ENCODE data around the gene DUOX2.
"Not testable (repeated sequence)": the region's sequence is repeated elsewhere in the genome, so short reads cannot be mapped to it uniquely, and the experiment has no call there.

Gene DUOX2

DNA sequence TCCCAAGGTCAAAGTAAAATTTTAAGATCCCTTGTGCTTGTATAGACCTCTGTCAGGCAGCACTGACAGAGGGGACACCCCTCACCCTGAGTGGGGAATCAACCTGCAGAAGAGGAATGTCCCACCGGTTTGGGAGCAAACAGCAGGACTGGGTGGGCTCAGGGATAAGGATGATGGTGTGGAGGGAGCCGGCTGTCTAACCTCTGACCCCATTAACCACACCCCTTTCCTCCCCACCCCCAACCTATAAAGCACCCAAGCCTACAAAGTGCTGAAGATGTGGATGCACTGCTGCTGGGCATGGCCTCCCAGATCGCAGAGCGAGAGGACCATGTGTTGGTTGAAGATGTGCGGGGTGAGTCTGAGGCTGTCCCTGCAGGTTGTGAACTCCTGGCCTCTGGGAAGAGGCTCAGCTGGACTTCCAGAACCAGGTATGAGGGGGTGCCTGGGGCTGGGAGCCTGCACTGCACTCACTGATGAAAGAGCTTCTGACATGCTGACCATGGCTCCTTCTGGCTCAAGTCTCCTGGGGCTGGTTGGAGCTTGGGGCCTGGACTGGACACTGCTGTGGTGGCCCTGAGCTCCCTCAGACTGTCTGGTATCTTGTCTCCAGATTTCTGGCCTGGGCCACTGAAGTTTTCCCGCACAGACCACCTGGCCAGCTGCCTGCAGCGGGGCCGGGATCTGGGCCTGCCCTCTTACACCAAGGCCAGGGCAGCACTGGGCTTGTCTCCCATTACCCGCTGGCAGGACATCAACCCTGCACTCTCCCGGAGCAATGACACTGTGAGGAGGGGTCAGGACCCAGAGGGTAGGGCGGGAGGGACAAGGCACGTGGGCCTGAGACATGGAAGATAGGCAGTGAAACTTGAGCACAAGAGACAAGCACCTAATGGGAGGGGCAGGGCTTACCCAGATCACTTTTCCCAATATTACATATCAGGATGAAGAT is 25.1 kb upstream of the DUOX2 start:
- no peak for DNase-seq

DNA sequence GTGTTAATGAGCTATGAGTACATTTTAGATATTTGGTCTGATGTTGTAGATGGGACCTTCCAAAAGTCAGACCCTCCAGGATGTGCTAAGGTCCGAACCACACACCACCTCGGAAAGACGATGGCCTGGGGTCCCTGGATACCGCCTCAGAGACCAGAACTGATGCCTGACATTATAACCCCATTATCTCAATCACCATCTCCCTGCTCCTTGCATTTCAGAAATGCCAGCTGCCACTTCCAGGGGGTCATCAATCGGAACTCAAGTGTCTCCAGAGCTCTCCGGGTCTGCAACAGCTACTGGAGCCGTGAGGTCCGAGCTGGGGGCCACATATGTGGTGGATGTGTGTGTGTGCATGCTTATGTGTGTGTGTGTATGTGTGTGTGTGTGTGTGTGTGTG is 23.7 kb upstream of the DUOX2 start:
- DNase-seq: no peak

GRCh38 chr15:45136378-45136764 is 22.4 kb upstream of the DUOX2 start:
- no peak for DNase-seq

- not testable (repeated sequence) for DNase-seq
Measured at GRCh38 chr15:45135705-45136377, 21.9 kb upstream of the DUOX2 start.

GRCh38 chr15:45134682-45135604 is 21.0 kb upstream of the DUOX2 start:
- no peak for DNase-seq

DNA sequence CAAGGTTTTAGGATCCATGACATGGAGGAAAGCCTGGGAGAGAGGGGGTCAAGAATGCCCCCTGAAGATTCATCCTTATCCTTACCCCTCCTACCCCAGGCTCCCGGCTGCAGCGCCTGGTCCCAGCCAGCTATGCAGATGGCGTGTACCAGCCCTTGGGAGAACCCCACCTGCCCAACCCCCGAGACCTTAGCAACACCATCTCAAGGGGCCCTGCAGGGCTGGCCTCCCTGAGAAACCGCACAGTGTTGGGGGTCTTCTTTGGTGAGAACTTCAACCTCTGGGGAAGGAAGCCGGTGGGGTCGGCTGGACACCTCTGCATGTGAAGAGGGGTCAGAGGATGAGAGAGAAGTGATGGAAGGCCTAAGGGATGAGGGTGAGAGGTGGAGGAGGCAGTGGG is 20.1 kb upstream of the DUOX2 start:
- no peak for DNase-seq

GRCh38 chr15:45133561-45133920 is 19.6 kb upstream of the DUOX2 start:
- DNase-seq: no peak

DNA sequence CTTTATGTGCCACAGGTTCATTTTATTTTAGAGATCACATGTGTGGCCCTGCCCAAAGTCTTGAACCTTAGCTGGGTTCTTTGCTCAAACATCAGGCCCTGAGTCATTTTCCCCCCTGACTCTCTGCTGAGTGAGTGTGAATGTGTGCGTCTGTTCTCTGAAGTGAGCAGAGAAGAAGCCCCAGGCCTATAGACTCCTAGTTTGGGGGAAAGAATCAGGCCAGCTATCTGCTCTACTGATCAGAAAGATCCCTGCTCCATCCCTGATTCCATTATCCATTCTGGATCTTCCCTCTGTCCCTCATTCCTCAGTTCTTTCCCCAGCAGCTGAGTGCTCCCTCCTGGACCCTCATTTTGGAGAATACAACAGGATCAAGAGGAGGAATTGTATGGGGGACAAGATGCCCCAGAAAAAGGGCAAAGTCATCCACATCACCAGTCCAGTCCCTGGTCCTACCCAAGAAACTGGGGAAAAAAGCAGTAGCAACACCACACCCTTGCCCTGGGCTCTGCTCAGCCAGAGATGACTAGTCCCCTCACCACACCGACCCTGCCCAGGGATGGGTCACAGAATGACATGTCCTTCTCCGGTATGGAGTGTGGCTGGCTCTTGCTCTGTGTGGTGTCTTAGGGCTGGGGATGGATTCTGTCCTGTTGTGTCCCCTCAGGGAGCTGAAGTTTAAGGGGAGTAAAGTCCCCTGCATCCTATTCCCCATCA is 19.0 kb upstream of the DUOX2 start:
- no peak for DNase-seq

DNA sequence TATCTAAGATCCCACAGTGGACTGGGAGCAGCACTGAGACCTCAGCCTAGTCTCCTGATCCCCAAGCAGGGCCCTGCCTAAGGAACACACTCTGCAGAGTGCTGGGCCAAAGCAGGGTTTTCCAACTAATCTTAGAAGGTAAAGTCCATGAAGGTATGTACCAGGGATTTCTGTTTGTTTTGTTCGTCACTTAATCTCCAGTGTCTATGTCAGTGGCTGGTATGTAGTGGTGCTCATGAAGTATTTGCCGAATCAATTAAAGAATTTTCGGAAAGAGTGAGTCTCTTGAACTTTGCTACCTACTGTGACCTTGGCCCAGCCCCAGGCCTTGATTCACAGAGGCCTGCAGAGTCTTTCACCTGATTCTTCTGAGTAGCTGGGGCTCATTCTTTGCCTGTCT is 17.5 kb upstream of the DUOX2 start:
- no peak for DNase-seq

DNA sequence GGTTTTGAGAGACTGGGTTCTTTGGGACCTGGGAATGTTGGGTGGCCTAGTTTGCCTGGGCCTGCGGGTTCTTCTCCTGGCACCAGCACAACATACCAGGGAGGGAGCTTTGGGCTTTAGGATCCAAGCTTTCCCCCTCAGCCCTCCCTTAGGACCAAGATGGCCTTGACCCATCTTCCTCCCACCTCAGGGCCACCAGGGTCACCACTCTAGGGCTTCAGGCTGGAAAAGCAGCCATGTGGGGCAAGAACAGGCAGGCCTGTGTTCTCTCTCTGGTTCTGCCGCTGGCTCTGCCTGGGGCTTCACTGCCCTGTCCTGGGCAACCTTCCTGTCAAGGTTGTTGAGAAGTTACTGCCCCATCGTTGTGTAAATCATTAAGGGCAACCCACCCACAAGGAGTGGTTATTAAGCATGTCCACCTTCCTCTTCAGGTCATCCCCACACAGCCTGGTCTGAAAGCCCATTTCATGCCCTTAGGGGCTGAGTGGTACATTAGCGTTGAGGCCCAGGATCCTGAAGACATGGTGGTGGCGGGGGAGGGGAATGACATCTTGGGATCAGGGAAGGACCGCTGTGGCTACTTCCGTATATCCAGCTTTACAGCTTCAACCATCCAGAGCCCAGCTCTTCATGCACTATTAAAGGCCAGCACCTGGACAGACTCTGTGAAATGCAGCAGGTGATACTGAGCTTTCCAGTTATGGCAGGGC is 16.5 kb upstream of the DUOX2 start:
- no peak for DNase-seq

DNA sequence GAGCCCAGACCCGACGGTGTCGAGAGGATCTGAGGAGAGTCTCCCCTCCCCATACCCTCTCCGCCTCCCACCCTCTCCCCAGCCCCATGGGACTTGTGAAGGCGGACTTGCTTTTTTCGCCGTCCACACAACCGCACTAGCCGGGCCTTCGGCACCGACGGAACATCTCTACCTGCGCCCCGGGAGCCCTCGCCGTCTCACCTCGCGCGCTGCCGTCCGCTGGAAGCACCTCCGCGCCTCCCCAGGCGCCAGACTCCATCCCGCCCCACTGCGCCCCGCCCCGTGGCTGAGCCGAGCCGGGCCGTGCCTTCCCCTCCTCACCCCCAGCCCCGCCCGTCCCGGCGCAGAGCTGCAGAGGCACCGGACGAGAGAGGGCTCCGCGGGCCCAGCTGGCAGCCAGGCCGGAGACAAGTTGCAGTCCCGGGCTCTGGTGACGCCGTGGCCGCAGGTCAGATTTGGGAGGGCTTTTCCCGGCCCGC is 15.7 kb upstream of the DUOX2 start, which contains the start of the genes DUOX1 and DUOXA1:
Gene DUOX1 (plus strand): TSS at position 344 of the 479 bp plus-strand sequence. CDS start 1,973 bp downstream, outside the sequence.
Gene DUOXA1 (minus strand): TSS at position 229 of the 479 bp plus-strand sequence. CDS start 6,865 bp downstream, outside the sequence.
- no peak for DNase-seq

DNA sequence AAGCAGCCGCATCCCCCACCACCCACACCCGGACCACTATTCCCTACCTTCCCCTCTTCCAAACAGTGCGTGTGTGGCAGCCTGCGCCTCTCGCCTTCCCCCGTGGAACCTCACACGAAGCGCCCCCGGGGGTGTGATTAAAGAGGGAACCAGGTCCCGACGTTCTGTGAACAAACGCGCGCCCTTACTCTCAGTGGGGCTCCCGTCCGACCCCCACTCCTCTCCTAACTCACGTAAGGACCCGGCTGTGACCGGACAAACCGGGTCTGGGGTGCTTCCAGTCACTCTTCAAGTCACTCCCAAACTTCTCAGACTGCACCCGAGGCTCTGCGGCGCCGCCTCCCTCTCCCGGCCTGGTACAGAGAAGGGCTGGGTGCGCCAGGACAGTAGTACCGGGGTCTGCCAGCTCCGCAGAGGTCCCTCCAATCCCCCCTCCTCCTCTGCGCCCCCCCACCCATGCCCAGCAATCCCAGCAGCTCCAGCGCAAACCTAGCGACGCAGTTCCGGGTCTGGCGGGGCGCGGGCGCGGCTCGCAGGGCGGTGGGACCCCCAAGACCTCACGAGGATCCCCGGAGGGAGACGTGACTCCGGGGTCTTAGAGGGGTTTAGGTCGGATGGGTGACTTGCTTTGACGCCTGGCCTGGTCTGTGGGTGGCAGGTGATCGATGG is 15.1 kb upstream of the DUOX2 start:
- no peak for DNase-seq

- peak; percentile 63 for DNase-seq
Measured at GRCh38 chr15:45126535-45127158, 12.7 kb upstream of the DUOX2 start.

DNA sequence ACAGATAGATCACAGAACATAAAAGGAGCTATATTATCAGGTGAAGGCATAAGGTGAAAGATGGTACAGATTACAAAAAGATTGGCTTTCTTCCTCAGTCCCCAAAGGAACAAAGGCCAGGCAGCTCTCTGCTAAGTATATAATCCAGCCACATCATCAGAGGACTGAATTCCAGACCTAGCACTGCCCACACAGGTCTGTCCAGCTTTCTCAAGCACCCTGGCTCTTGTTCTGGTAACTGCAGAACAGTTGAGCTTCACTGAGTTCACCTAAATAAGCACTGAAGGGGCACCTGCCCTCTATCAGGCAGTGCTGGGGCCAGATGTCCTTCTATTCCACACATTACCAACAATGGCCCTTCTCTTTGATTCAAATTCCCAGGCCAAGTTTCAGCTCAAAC is 9.4 kb upstream of the DUOX2 start:
- no peak for DNase-seq

DNA sequence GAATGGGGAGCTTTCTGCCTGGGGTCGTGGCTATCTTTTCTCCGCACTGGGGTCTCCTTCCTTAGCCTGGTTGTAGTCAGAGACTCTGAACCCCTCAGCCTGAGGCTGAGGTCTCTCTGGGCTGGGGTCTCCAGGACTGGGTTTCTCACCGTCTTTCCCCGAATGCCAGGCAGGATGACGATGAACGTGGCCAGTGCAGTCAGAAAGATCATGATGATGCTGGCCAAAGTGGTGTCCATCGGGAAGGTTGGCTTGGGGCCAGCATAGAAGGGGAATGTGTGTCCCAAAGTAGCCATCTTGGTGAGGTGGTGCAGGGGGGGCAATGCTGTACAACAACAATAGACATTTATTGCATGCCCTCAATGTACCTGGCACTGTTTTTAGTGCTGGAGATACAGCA is 8.7 kb upstream of the DUOX2 start:
- no peak for DNase-seq

DNA sequence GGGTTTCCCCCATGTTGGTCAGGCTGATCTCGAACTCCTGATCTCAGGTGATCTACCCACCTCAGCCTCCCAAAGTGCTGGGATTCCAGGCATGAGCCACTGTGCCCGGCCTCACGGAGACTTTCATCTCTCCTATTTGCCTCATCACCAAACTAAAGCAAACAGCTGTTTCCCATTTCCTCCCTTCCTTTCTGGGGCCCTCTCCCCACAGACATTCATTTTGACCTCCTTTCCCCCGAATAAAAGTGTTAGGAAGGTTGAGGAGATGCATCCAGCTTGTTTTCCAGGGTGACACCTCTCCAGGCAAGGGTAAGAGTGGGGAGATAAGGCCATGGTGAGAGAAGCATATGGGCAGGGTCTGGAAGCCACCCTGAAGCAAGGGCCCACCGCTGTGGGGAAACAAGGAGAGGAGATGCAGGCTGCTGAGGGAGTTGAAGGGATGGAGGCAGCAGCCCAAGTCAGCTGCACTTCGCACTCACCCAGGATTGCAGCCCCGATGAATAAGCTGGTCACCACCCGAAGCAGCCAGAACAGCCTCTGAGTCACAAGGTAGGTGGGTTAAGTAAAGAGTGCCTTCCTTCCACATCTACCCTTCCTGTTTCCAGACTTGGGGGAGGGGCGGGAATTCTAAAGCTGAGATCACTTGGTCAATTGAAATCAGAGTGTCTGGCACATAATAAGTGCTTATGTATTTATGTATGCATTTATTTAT is 7.9 kb upstream of the DUOX2 start:
- DNase-seq: no peak

DNA sequence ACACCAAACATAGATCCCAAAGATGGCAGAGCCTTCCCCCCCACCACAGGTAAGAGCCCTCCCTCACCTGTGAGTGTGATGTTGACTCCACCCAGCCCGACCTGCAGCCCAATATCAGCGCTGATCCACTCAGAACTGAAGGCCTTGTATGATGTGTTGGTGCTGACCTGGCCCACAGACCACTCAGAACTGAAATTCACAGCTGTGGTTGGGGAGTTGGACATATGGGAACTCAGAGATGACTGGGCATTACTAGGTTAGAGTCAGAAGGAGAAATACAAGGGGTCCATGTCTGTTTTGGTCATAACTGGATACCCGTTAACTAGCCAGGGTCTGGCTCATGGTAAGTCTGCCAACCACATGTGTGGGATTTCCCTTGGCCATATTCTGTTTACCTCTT is 7.0 kb upstream of the DUOX2 start:
- DNase-seq: no peak

DNA sequence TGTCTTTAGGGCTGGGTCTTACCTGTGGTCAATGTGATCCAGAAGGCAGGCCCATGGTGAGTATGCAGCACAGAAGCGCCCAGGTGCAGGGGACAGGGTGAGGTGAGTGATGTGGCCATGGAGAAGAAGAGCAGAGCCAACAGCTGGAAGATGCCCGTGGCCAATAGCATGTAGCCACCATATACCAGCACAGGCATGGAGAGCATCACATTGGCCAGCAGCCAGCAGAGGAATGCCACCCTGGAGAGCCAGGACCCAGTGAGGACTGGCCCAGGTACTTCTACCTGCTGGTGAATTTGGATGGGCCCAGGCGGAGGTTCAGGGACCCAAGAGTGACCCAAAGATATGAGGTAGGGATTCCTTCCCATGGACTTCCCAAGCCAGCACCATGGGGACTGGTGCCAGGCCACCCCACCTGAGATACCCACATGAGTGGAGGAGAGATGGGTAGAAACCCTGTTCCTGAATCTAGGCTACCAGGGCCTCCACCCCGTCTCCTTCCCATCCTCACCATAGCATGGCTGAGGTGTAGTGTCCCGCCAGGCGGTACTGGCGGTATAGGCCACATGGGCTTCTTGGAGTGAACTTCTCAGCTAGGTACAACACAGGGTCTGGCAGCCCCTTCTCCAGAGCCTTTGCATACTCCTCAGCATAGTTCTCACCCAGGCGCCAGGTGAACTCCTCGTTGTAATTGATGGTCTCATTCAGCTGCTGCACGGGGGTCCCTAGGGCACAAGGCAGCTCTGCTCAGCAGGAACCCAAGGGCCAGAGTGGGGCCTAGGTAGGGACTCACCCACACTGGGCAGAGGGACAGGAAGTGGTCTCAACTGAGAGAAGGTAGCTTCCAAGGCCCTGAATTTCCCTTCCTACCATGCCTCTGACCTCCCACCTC is 6.4 kb upstream of the DUOX2 start:
- DNase-seq: no peak

- DNase-seq: no peak
Measured at GRCh38 chr15:45118996-45119395, 5.0 kb upstream of the DUOX2 start.

All from OCI-M1 (cell line).